Suprapubic skin (tissue), 4 donors: ENCODE data around the gene TBC1D19.

ENCODE experiments used
- CTCF ChIP-seq, 2 donors: fragments of 200-600 bp in 1 of 2; fragments of 450-650 bp in 1 of 2; sonication (generic) in 1 of 2; IDR thresholded peaks; one replicate each; pipeline ENCODE4 v1.5.1; 2016 to 2019; ENCODE audit warnings: antibody characterized with exemption in 2 of 2, mild to moderate bottlenecking in 1 of 2, moderate library complexity in 1 of 2
- POLR2A ChIP-seq, 2 donors: fragments of 450-650 bp; IDR thresholded peaks; one replicate each; pipeline ENCODE4 v1.6.1; 2017; ENCODE audit warnings: antibody characterized with exemption in 2 of 2, mild to moderate bottlenecking in 2 of 2, moderate library complexity in 2 of 2
- POLR2AphosphoS5 ChIP-seq, 3 donors: sonication (generic); formaldehyde crosslinking; IDR thresholded peaks; one replicate each; pipeline ENCODE4 v1.6.1; 2017; ENCODE audit warnings: antibody characterized with exemption in 3 of 3

- TF ChIP-seq CTCF (IDR thresholded peaks at IDR 0.05) (no peak), POLR2AphosphoS5 (IDR thresholded peaks at IDR 0.05) (no peak), POLR2A (IDR thresholded peaks at IDR 0.05) (no peak)
Measured at GRCh38 chr4:26763063-26763462, 179.2 kb downstream of the TBC1D19 start.
